IPS-18a (cell line): ENCODE data around the gene TXNDC17.

Experiments used
- H3K27ac ChIP-seq: one replicate; pipeline ENCODE4 v1.5.1; 2013; ENCODE audit warnings: low read length
- H3K27me3 ChIP-seq: one replicate; pipeline ENCODE4 v1.6.1; 2013; ENCODE audit warnings: mild to moderate bottlenecking, low read length; ENCODE audit not compliant: control insufficient read depth, insufficient read depth
- H3K36me3 ChIP-seq: one replicate; pipeline ENCODE4 v1.6.1; 2013; ENCODE audit warnings: low read depth, low read length; ENCODE audit not compliant: control insufficient read depth
- H3K4me1 ChIP-seq: one replicate; pipeline ENCODE4 v1.6.1; 2013; ENCODE audit warnings: low read depth, low read length; ENCODE audit not compliant: control insufficient read depth
- H3K4me3 ChIP-seq: one replicate; pipeline ENCODE4 v1.5.1; 2013; ENCODE audit warnings: low read length
- H3K9ac ChIP-seq: one replicate; pipeline ENCODE4 v1.6.1; 2013; ENCODE audit warnings: mild to moderate bottlenecking, low read length, moderate library complexity
- H3K9me3 ChIP-seq: one replicate; pipeline ENCODE4 v1.6.1; 2013; ENCODE audit warnings: low read depth, low read length; ENCODE audit not compliant: control insufficient read depth

The TXNDC17 gene

GRCh38 chr17:6638046-6638908, 2.6 kb upstream of the TXNDC17 start:
- H3K4me1 ChIP-seq, result peaks cover 9% of the 10 kb centered on the region
- H3K27me3 ChIP-seq, result no peaks in the 10 kb centered on the region
- no peak overlapping the region for H3K4me3 ChIP-seq
- H3K9ac ChIP-seq, result no peak overlapping the region
- H3K36me3 ChIP-seq, result peaks cover 20% of the 10 kb centered on the region
- H3K9me3 ChIP-seq, result no peaks in the 10 kb centered on the region
- no peak overlapping the region for H3K27ac ChIP-seq

DNA sequence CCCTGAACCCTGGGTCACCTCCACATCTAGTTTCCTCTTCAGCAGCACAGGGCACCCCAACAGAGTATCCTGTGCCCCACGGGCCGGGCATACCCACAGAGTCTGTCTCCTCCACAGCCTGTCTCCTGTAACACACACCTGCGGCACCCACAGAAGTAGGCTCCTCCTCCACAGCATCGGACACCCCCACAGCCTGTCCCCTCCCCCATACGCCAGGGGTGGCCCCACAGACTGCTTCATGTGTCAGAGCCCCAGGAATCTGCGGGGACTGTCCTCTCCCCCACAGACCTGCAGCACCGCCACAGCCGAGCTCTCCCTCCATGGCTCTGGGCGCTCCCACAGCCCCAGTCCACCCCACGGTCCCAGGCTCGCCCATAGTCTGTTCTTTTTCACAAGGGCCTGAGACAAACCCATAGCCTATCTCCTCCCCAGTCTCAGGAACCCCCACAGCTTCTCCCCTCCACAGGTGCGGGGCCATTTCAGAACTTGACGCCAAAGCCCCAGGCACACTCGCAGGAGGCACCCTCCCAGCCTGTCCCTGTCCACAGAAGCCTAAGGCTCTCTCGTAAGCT, 1.8 kb upstream of the TXNDC17 start:
- Histone ChIP-seq H3K36me3 (peaks cover 22% of the 10 kb centered on the region), H3K4me1 (peaks cover 9% of the 10 kb centered on the region), H3K27ac (no peak overlapping the region), H3K4me3 (peak overlapping the region; percentile 89), H3K9ac (peak overlapping the region; percentile 88), H3K27me3 (no peaks in the 10 kb centered on the region), H3K9me3 (no peaks in the 10 kb centered on the region)

DNA sequence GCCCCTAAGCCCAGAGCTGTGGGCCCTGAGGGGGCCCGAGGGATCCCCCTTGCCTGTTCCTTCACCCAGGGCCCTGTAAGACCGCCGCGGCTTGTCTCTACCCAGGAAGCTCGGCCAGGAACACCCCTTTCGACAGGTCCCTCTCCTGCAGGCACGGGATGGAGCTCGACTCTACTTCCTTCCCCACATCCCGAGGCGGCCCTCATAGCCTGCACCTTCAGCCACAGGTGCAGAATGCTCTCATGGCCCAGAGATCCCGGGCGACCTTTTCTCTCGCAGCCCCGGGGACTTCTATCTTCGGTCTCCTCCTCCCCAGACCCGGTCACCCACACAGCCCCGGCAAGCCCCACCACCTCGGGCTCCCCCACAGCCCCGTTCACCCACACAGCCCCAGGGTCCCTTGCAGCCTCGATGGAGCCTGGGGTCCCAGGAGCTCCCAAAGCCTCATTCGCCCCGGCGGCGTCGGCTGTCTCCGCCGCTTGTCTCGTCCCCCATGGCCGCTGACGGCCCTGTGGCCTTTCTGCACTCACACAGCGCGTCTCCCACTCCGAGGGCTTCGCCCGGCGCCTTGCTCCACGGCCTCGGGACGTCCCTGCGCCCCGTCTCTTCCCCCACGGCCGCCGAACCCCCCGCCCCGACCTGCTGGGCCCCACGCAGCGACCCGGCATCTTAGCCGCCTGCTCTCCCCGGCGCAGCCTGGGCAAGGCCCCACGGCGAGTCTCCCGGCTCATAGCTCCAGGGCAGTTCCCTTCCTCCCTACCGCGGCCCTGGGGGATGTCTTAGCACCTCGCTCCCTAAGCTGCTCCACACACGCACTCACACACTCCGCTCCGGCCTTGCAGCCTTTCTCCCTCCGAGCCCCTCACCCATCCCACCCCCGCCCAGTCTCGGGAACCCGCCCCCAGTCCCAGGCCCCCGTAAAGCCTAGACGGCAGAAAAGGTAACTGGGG, 999 bp upstream of the TXNDC17 start:
- Histone ChIP-seq H3K4me3 (peak overlapping the region; percentile 89), H3K9ac (peak overlapping the region; percentile 88), H3K27me3 (no peaks in the 10 kb centered on the region), H3K4me1 (peaks cover 9% of the 10 kb centered on the region), H3K36me3 (peaks cover 24% of the 10 kb centered on the region), H3K27ac (peak overlapping the region; percentile 84), H3K9me3 (no peaks in the 10 kb centered on the region)

DNA sequence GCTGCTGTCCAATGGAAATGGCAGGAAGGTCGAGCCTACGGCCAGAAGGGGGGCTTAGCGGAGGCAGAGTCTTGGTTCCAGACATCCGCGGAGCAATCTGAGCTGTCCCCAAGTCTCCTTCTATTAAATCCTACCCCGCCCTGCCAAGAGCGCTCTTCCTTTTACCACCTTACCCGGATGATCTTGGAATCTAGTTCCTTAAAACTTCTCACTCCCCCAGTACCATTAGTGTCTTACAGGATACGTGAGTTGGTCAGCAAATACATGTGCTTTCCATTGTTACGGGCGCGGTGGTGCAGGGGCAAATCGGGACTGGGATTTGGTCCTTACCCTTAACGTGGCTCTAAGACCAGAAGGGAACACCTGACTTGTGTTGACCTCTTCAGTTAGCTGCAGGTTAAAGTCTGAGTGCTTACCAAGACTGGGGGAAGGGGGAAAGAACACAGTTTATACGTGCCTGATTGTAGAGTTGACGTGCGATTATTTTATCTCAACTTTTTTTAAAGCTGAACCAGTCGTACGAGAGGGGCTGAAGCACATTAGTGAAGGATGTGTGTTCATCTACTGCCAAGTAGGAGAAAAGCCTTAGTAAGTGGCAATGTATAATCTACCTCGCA, 495 bp downstream of the TXNDC17 start:
- H3K4me3 ChIP-seq, result peak overlapping the region; percentile 89
- H3K27me3 ChIP-seq, result no peaks in the 10 kb centered on the region
- peaks cover 9% of the 10 kb centered on the region for H3K4me1 ChIP-seq
- H3K36me3 ChIP-seq, result peaks cover 30% of the 10 kb centered on the region
- no peaks in the 10 kb centered on the region for H3K9me3 ChIP-seq
- H3K9ac ChIP-seq, result peak overlapping the region; percentile 88
- H3K27ac ChIP-seq, result peak overlapping the region; percentile 81

GRCh38 chr17:6642592-6642991, 1.7 kb downstream of the TXNDC17 start:
- Histone ChIP-seq H3K4me1 (peaks cover 9% of the 10 kb centered on the region), H3K36me3 (peaks cover 32% of the 10 kb centered on the region), H3K27ac (no peak overlapping the region), H3K27me3 (no peaks in the 10 kb centered on the region), H3K9me3 (no peaks in the 10 kb centered on the region), H3K9ac (no peak overlapping the region), H3K4me3 (no peak overlapping the region)

- H3K9ac ChIP-seq, result no peak overlapping the region
- peaks cover 35% of the 10 kb centered on the region for H3K36me3 ChIP-seq
- H3K27me3 ChIP-seq, result no peaks in the 10 kb centered on the region
Observed at GRCh38 chr17:6643451-6644125, 2.7 kb downstream of the TXNDC17 start.

GRCh38 chr17:6648181-6648580, 7.3 kb downstream of the TXNDC17 start:
- H3K9me3 ChIP-seq, result no peaks in the 10 kb centered on the region
- no peak overlapping the region for H3K4me3 ChIP-seq
- H3K4me1 ChIP-seq, result peaks cover 6% of the 10 kb centered on the region
- no peak overlapping the region for H3K27ac ChIP-seq
- no peak overlapping the region for H3K9ac ChIP-seq
- peaks cover 26% of the 10 kb centered on the region for H3K36me3 ChIP-seq
- H3K27me3 ChIP-seq, result peaks cover 12% of the 10 kb centered on the region

More at GRCh38 chr17:6643451-6644125, 2.7 kb downstream of the TXNDC17 start:
- Histone ChIP-seq H3K9me3 (no peaks in the 10 kb centered on the region), H3K4me1 (peaks cover 9% of the 10 kb centered on the region), H3K4me3 (no peak overlapping the region), H3K27ac (no peak overlapping the region)

- Histone ChIP-seq H3K27ac (peak within 1 kb of the TSS; percentile 93), H3K4me3 (peak within 1 kb of the TSS; percentile 93), H3K36me3 (peaks cover 5% of the 10 kb centered on the region), H3K27me3 (peaks cover 44% of the 10 kb centered on the region), H3K4me1 (peaks cover 18% of the 10 kb centered on the region), H3K9me3 (no peaks in the 10 kb centered on the region), H3K9ac (peak within 1 kb of the TSS; percentile 94)
Observed at GRCh38 chr17:6651354-6651918, 10.6 kb downstream of the TXNDC17 start, which contains the start of the genes C17orf100 and MED31. Gene C17orf100, plus strand, starts transcription at chr17:6651762. Its CDS starts 152 bp downstream, at chr17:6651914. Gene MED31, minus strand, starts transcription at chr17:6651605. Its CDS starts 77 bp downstream, at chr17:6651528.

DNA sequence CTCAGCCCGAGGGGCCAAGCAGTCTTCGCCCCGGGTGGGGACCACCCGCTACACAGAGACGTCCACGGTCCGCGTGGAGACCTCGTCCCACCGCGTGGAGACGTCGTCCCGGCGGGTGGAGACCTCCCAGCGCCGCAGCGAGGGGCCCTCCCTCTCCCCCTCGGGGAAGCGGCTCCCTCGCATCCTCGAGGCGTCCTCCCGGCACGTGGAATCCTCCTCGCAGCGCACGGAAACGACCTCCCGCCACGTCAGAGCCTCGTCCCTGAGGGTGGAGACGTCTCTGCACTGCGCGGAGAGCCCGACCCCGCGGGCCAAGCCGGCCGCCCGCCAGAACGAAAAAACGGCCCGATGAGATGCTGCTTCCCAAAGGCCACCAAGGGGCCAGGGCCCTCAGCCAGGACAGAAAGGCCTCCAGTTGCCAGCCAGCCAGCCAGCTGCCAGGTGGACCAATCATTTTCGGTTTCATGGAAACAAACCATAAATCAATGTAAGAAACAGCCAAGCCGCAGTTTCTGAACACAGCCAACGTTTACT, 11.1 kb downstream of the TXNDC17 start:
- peak overlapping the region; percentile 93 for H3K4me3 ChIP-seq
- H3K4me1 ChIP-seq, result peaks cover 18% of the 10 kb centered on the region
- H3K27ac ChIP-seq, result no peak overlapping the region
- H3K36me3 ChIP-seq, result peaks cover 5% of the 10 kb centered on the region
- peaks cover 45% of the 10 kb centered on the region for H3K27me3 ChIP-seq
- H3K9ac ChIP-seq, result no peak overlapping the region
- H3K9me3 ChIP-seq, result no peaks in the 10 kb centered on the region
